Esophagus muscularis mucosa (tissue), 4 donors: ENCODE results near the gene AFM. TPM values are rescaled to one million over a fixed set of nuclear protein-coding genes. Genes with fewer than 3 reads are reported as not detected.

Source experiments
- DNase-seq: peaks from one replicate; pipeline ENCODE4 v3.0.0-alpha.2; 2017; ENCODE audit errors: extremely low spot score
- H3K27ac ChIP-seq, 4 donors: fragments of 200-600 bp; sonication (generic); replicated peaks in 1 of 4; 1 replicate in 3 of 4; 2 replicates in 1 of 4; pipeline ENCODE4 v1.5.1; 2016 to 2019; ENCODE audit warnings: mild to moderate bottlenecking in 1 of 4
- H3K27me3 ChIP-seq, 4 donors: fragments of 200-600 bp; sonication (generic); one replicate each; pipeline versions ENCODE4 v1.5.1 to v1.6.0; 2016 to 2019
- H3K36me3 ChIP-seq, 4 donors: fragments of 200-600 bp; sonication (generic); one replicate each; pipeline ENCODE4 v1.5.1; 2016 to 2019
- H3K4me1 ChIP-seq, 4 donors: fragments of 200-600 bp; sonication (generic); one replicate each; pipeline ENCODE4 v1.5.1; 2016 to 2019
- H3K4me3 ChIP-seq, 4 donors: fragments of 200-600 bp; sonication (generic); 1 replicate in 2 of 4; 2 replicates in 2 of 4; pipeline ENCODE4 v1.5.1; 2016 to 2019; ENCODE audit warnings: mild to moderate bottlenecking in 4 of 4, moderate library complexity in 1 of 4
- H3K9me3 ChIP-seq, 4 donors: fragments of 200-600 bp; sonication (generic); 1 replicate in 3 of 4; 2 replicates in 1 of 4; pipeline ENCODE4 v1.5.1; 2016 to 2019
- CTCF ChIP-seq, 3 experiments: fragments of 200-600 bp in 2 of 3; fragments of 450-650 bp in 1 of 3; sonication (generic) in 2 of 3; IDR thresholded peaks; one replicate each; pipeline ENCODE4 v1.5.1; 2017 to 2019; ENCODE audit warnings: antibody characterized with exemption in 3 of 3, mild to moderate bottlenecking in 2 of 3, moderate library complexity in 1 of 3
- EP300 ChIP-seq: sonication (generic); formaldehyde crosslinking; IDR thresholded peaks from one replicate; pipeline ENCODE4 v1.6.1; 2017; ENCODE audit warnings: antibody characterized with exemption
- POLR2A ChIP-seq: fragments of 450-650 bp; IDR thresholded peaks from one replicate; pipeline ENCODE4 v1.6.1; 2017; ENCODE audit warnings: antibody characterized with exemption, moderate library complexity, mild to moderate bottlenecking, low read depth
- POLR2AphosphoS5 ChIP-seq, 2 donors: sonication (generic); formaldehyde crosslinking; IDR thresholded peaks; one replicate each; pipeline ENCODE4 v1.6.1; 2017; ENCODE audit warnings: antibody characterized with exemption in 2 of 2
- WGBS: methylation state at CpG from one replicate; pipeline ENCODE4 v1.1.5; 2018; 5-methylcytosine and 5-hydroxymethylcytosine counted together
- intact Hi-C: fragments of 100-400 bp; cut with DNase I; formaldehyde crosslinking; loops from one replicate; pipeline ENCODE4 v1.15.1; 2023
- total RNA-seq, 4 donors: library from RNA; depleted of rRNA; stranded (reverse); fragments of >200 nt; gene quantifications; one replicate each; pipeline versions ENCODE4 v1.1.0 to v1.2.1, GENCODE V29; 2016

Gene AFM
- not detected for total RNA-seq

- WGBS = 38% methylated on average over 2 of the region's 2 CpGs
- no peak for DNase-seq
- Histone ChIP-seq H3K4me1 (no peaks in the 10 kb centered on the region), H3K27ac (no peak within 1 kb of the TSS), H3K9me3 (no peaks in the 10 kb centered on the region), H3K4me3 (no peak within 1 kb of the TSS), H3K36me3 (no peaks in the 10 kb centered on the region), H3K27me3 (no peaks in the 10 kb centered on the region)
- intact Hi-C loops = no loop called here
- no peak for TF ChIP-seq EP300
- no peak for TF ChIP-seq POLR2AphosphoS5 (IDR thresholded peaks at IDR 0.05)
- no peak for TF ChIP-seq CTCF (IDR thresholded peaks at IDR 0.05)
- no peak for TF ChIP-seq POLR2A
These were observed at the start of gene AFM for GRCh38 chr4:73481358-73481757. TSS of gene AFM (plus strand) at chr4:73481745. CDS start at chr4:73481776, 31 bp downstream.

GRCh38 chr4:73431813-73432168 is 49.8 kb upstream of the AFM start:
- 80% methylated on average over 1 of the region's 1 CpG for WGBS
- Histone ChIP-seq H3K4me1 (no peaks in the 10 kb centered on the region), H3K27ac (no peak overlapping the region), H3K9me3 (no peaks in the 10 kb centered on the region), H3K4me3 (no peak overlapping the region), H3K27me3 (no peaks in the 10 kb centered on the region), H3K36me3 (no peaks in the 10 kb centered on the region)
- intact Hi-C loops = no loop called here
- TF ChIP-seq EP300 (no peak), POLR2A (no peak), CTCF (IDR thresholded peaks at IDR 0.05) (no peak), POLR2AphosphoS5 (IDR thresholded peaks at IDR 0.05) (no peak)
- no peak for DNase-seq

- Histone ChIP-seq H3K9me3 (no peaks in the 10 kb centered on the region), H3K4me3 (no peak overlapping the region), H3K36me3 (no peaks in the 10 kb centered on the region), H3K27me3 (no peaks in the 10 kb centered on the region), H3K27ac (no peak overlapping the region), H3K4me1 (no peaks in the 10 kb centered on the region)
- 72% methylated on average over 5 of the region's 5 CpGs for WGBS
- DNase-seq = no peak
- TF ChIP-seq EP300 = no peak
- TF ChIP-seq POLR2AphosphoS5 (IDR thresholded peaks at IDR 0.05) = no peak
- TF ChIP-seq POLR2A = no peak
- TF ChIP-seq CTCF (IDR thresholded peaks at IDR 0.05) = no peak
- intact Hi-C loops = no loop called here
These were observed 49.2 kb upstream of the AFM start for GRCh38 chr4:73432169-73433000.

GRCh38 chr4:73433140-73433539 is 48.4 kb upstream of the AFM start:
- H3K9me3 ChIP-seq = no peaks in the 10 kb centered on the region
- no peaks in the 10 kb centered on the region for H3K4me1 ChIP-seq
- no peak for TF ChIP-seq POLR2AphosphoS5 (IDR thresholded peaks at IDR 0.05)
- TF ChIP-seq POLR2A = no peak
- TF ChIP-seq EP300 = no peak
- TF ChIP-seq CTCF (IDR thresholded peaks at IDR 0.05) = no peak
- H3K36me3 ChIP-seq = no peaks in the 10 kb centered on the region
- no peak overlapping the region for H3K27ac ChIP-seq
- WGBS = 72% methylated on average over 2 of the region's 2 CpGs
- no peak for DNase-seq
- no peak overlapping the region for H3K4me3 ChIP-seq
- H3K27me3 ChIP-seq = no peaks in the 10 kb centered on the region
- intact Hi-C loops = no loop called here

- no peaks in the 10 kb centered on the region for H3K27me3 ChIP-seq
- WGBS = 50% methylated on average over 3 of the region's 3 CpGs
- no peak overlapping the region for H3K27ac ChIP-seq
- TF ChIP-seq CTCF (IDR thresholded peaks at IDR 0.05) (peak in 2 of 3 experiments; percentile 9 to 25), POLR2AphosphoS5 (IDR thresholded peaks at IDR 0.05) (no peak), POLR2A (no peak), EP300 (no peak)
- intact Hi-C loops = no loop called here
- no peak for DNase-seq
- no peaks in the 10 kb centered on the region for H3K4me1 ChIP-seq
- no peaks in the 10 kb centered on the region for H3K9me3 ChIP-seq
- no peak overlapping the region for H3K4me3 ChIP-seq
- no peaks in the 10 kb centered on the region for H3K36me3 ChIP-seq
These were observed 47.2 kb upstream of the AFM start for GRCh38 chr4:73434311-73434710.
